Measurements from ENCODE around the gene OCA2.
"Not testable (repeated sequence)": the region's sequence is repeated elsewhere in the genome, so short reads cannot be mapped to it uniquely, and the experiment has no call there.

OCA2 gene

DNA sequence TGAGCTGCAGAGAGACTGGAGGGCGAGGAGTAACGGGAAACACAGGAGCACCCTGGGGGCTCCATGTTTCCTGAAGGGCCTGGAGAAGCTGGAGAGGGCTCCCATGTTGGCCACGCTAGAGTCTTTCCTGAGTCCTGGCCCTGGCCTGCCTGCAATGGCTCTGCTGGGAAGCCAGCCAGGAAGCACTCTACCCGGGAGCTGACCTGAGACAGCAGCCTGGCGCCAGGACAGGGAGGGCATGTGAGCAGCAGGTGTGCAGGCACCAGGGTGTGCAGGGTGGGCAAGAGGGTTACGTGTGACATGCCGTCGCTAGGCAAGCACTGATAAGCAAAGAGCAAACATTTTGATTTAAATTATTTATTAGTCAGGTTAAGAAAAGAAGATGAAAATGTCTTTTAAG lies 301.4 kb downstream of the OCA2 start:
- DNase-seq, result no peak

DNA sequence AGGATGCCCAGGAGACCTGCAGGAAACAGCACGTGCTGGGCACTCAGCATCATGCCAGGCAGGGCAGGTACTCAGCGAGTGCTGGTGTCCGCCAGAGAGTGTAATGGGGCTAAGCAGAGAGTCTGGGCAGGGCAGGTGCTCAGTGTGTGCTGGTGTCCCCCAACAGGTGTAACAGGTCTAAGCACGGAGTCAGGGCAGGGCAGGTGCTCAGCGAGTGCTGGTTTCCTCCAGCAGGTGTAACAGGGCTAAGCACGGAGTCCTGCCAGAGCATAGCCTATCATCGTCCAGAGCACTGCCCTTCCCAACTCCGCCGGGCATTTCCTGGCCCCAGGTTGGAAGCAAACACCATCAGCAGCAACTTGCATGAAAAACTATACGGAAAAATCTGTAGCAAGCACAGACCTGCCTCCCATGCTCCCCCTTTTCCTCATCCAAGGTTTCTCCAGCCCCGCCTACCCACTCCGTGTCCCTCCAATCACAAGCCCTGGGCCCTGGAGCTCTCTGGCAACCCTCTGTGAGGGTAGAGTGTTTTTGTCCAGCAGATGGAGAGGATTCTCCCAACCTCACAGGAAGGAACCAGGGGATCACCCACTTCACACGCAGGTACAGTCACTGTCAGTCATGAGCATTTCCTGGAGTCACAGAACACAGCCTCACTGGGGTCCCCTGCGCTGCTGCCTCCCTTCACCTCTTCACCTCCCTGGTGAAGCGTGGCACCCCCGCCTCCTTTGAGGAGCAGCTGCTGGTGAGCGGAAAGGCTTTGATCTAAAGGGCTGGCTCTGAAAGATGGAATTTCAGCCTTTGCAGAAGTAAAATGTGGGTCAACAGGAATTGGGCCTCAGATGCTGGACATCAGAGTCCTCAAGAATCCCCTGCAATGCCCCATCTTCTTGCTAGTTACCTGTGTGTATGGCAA lies 302.5 kb downstream of the OCA2 start:
- DNase-seq, result no peak

DNA sequence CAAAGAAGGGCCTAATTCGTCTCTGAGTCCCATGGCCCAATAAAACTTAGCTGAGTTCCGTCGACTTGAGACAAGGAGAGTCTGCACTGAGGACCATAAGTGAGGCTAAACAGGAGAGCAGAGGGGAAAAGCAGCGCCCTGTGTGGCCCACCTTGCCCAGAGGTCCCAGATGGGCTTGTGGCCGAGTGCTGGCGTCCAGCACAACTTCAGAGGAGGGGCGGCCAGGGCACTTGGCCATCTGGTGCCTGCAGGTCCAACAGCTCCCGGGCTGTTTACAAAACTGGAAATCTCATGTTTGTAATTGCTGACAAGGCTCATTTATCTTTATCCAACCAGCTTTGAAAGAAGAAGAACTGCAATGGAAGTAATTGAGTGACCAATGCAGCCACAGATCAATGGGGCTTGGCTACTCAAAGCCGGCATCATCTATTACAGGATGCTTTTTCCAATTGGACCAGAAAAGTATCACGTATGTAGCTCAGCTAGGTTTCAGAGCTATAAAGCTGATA lies 306.3 kb downstream of the OCA2 start:
- no peak for DNase-seq

DNA sequence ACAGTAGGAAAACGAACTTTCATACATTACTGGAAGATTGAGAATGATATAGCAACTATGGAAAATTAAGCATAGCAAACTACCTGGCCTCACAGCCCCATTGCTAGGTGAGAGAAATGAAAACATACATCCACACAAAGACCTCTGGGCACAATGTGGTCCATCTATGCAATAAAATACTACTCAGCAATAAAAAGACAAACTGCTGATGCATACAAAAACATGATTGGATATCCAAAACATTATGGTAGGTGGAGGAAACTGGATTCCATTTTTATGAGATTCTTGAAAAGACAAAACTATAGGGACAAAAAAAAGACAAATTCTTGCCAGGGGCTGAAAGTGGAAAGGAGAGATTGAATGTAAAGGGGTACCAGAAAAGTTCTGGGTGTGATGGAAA lies 308.8 kb downstream of the OCA2 start:
- DNase-seq, result no peak

DNA sequence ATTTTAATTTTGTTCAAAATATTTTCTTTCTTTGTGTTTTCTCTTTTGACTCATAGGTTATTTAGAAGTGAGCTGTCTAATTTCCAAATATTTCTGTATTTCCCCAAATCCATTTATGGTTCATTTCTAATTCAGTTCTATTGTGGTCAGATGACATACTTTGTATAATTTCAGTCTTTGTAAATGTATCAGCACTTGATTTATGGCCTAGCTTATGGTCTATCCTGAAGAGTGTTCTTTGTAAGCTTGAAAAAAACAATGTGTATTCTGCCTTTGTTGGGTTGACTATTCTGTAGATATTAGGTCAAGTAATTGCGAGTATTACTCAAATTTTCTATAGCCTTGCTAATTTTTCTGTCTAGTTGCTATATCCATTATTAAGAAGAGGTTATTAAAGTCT lies 311.2 kb downstream of the OCA2 start:
- no peak for DNase-seq

DNA sequence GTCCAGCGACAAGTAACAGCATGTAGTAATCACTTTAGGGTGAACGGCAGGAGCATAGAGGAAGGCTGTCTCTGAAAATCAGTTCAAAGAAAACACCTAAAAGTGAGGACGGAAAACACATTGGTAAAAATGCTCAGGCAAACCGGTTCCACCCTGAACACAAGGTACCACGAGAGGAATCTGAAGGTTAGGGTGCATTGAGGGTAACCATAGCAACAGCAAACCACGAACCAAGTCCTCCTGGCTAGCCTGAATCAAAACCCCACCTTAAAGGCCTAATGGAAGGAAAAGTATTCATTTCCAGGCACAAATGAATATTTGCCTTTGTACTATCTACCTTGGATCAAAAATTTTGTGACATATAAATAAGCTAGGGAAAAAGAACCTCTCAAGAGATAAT lies 315.0 kb downstream of the OCA2 start:
- DNase-seq, result no peak

DNA sequence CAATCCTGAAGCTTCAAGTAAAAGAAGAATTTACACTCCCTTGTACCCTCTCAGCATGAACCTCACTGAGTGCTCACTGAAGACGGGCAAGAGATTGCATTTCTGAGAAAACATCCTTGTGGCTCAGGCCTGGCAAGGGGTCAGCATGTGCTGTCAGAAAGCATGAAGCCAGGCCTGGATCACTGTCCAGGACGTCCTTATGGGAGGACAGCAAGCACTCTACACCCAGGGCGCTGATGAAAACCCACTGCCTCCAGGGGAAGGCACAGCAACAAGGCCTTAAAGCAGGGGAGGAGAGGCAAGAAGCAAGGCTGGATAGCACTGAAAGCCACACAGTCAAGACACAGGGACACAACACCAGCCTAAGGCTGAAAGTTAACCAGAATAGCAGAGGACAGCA lies 315.4 kb downstream of the OCA2 start:
- DNase-seq, result no peak

DNA sequence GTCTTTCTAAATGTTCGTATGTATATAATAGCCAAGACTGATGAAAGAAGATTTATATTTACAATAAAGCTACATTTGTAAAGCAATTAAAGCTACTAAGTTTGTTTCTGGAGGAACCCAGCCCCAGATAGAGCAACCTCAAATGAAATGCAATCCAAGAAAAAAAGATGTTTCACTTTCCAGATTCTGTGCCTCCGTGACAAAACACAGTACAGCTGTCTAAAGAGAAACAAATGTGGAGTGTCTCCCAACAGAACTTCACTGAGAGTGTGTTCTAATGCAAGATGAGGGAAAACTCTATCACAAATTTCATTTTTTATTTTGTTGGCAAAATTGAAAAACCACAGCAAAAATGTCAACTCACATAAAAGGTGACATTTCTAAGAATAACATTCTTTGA lies 317.0 kb downstream of the OCA2 start:
- DNase-seq, result no peak

DNA sequence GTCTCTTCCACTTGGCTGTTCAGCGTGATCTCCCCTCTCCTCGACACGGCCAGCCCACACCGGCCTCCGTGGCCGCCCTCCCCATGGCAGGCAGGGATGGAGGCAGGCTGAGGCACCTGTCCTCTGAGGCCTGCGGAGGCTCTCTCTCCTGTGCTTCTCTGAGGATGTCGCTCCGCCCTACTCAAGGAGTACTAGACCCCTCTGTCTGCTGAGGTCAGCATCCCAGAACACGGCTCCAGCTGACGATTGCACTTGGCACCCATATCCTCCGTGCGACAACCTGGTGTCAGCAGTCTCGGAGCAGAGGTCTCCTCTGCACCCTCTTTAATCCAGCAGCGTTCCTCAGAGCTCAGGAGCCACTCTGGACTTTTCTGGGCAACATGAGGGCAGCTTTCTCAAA lies 322.6 kb downstream of the OCA2 start:
- DNase-seq, result no peak

DNA sequence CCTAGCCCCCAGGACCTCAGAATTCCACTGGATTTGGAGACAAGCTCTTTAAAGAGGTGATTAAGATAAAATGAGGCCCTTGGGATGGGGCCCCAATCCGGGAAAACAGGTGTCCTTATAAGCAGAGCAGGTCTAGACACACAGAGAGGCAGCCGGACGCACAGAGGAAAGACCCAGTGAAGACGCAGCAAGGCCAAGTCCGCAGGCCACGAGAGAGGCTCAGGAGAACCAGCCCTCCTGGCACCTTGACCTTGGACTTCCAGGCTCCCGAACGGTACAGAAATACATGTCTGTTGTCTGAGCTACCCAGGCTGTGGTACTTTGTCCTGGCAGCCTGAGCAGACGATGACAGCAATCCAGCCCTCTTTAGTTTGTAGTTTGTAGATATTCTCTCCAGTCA lies 324.5 kb downstream of the OCA2 start:
- no peak for DNase-seq

DNA sequence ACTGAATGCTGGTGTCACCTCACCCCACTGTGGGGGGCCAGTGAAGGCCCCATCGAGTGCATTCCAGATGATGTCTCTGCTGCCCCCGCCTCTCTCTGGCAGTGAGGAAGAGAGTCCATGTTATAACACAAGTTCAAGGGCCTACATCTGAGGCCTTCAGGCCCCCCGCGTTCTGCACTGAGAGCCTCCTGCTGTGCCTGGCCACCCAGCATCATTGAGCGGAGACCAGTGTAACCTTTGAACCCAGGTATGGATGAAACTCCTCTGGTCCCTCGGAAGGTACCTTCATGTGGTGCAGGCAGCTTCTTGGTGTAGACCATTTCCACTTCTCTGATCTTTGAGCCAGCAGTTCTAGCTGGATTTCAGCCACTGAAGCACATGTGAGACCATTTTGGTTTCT lies 324.9 kb downstream of the OCA2 start:
- no peak for DNase-seq

DNA sequence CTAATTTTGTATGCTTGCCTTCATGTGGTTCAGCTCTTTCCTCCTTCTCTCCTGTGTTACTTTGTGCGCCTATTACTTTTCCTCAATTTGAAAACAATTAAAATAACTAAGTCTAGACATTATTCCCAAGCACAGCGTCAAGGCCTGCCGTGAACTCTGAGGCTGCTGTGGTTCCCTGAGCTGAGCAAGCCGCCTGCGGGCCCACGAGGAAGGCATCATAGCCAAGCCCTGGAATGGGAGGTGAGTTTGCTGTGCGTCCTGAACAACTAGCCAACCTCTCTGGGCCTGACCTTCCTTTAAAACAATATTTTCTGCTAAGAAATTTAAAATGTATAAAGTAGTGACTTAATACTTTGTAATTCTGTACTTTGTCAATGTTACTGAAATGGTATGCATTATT lies 327.2 kb downstream of the OCA2 start:
- DNase-seq, result no peak

DNA sequence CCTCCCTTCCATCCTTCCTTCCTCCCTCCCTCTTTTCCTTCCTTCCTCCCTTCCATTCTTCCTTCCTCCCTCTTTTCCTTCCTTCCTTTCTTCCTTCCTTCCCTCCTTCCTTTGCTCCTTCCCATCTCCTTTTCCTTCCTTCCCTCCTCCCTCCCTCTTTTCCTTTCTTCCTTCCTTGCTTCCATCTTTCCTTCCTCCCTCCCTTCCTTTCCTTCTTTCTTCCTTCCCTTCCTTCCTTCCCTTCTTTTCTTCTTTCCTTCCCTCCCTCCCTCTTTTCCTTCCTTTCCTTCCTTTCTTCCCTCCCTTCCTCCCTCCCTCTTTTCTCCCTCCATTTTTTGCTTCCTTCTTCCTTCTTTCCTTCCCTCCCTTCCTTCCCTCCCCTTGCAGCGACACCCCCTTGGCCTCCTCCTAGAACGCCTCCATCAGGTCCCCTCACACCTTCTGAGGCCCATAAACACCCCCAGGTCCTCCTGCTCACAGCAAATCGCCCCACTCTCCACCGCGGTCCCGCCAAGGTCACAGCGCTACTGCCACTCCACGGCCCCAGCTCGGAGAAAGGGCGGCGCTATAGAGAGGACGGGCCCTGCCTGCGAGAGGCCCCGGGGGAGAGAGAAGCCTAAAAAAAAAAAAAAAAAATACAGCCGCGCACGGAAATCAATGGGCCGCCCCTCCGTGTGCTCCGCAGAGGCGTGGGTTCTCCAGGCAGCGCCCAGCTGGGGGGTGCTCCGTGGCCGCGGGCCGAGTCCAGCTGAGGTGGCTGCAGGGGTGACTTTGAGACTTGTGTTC lies 328.2 kb downstream of the OCA2 start:
- DNase-seq, result no peak

DNA sequence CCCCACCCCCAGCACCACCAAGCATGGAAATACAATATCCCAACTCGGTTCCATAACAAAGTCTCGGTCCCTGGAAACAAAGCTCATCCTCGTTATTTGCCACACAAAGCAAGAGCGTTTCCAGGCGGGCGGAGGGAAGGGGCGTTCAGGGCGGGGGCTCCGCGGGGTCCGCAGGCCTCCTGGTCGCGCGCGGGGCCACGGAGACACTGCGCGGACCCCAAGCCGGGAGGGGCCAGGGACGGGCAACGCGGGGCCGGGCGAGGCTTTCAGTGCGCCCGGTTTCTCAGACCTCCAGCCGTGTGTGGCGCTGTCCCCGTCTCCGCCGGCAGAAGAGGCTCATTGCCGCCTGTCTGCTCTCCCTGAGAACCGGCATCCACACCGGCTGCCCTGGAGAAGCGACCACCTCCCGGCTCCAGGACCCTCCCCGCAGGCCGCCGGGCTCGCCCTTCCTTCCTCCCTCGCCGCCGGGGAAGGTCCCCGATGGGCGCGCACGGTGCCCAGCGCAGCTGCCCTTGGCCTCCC lies 329.0 kb downstream of the OCA2 start:
- DNase-seq, result no peak

DNA sequence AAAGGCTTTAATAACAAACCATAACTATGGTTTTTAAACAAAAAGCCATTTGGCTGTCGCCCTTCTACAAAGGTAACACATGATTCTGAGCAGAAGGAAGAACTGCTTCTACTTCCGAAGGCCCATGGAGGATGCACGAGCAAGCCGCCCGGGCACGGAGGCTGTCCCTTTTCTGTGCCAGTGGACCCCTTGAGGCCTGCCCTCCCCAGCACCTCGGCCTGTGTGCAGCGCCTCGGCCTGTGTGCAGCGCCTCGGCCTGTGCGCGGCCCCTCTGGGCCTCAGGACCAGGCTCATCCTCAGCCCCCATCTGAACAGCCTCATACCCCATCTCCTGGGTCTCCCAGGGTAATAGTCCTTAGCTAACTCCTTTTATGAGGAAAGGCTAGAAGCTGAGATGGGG lies 329.5 kb downstream of the OCA2 start:
- DNase-seq, result no peak

DNA sequence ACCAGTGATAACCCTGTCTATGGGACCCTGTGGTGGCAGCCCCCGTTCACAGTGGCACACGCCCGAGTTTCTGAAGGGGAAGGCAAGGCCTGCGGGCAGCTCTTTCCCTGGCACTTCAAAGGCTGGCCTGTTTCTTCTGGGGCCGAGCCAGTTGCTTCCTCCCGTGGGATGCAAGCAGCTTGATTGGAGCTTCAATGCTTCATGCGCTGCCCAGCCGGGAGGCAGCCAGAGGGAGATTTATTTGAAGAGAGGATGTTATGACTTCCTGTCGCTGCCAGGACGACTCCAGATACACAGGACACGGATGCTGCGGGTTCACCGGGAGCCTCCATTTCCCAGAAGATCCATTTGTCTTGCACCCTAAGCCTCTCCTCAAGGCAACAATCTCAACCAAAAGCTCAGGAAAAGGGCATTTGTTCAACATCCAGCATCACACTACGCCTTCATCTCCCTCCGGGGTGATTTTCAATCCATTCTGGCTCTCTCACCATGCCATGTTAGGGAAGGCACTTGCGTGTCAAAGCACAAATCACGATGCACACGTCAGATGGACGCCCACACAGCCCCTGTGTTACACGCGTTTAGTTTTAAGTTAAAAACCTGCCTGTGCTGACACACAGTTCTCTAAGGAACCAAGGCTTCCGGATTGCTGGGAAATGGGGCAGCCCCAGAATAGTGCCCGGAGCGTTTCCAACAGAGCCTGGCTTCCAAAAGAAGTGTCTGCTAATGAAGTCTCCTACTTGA lies 330.2 kb downstream of the OCA2 start:
- DNase-seq, result no peak

DNA sequence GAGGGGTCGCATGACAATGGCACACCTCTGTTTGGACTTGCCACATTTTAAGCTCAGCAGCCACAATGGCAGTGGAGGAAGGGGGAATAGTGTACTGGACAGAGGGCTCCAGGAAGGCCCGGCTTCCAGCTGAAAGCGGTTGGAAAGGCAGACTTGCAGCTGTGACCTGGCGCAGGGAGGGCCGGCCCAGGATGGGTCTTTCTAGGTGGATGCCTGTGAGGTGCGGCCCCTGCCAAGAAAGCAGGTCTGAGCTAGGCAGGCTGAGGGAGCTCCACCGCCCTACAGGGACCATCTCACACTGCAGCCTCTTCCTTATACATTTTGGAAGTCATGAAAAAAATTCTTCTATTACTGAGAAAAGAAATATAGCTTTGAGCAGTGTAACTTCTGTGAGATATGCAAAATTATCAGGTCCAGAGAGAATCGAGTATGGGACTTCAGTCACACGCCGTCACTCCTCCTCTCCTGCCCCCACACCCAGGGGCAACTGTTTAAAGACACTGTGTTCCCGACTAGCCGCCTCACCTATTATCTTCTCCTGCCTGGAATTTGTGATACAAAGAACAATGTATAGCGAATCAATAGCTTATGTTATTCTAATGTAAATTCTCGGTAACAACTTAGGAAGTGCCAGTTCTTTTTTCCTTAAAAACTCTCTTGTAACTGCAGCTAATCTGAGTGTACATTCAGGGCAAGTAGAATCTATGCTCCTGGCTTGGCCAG lies 331.0 kb downstream of the OCA2 start:
- DNase-seq, result no peak

DNA sequence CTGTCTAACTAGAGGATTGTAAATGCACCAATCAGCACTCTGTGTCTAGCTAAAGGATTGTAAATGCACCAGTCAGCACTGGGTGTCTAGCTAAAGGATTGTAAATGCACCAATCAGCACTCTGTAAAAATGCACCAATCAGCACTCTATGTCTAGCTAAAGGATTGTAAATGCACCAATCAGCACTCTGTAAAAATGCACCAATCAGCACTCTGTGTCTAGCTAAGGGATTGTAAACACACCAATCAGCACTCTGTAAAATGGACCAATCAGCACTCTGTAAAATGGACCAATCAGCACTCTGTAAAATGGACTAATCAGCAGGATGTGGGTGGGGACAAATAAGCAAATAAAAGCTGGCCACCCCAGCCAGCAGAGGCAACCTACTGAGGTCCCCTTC lies 331.7 kb downstream of the OCA2 start:
- not testable (repeated sequence) for DNase-seq

DNA sequence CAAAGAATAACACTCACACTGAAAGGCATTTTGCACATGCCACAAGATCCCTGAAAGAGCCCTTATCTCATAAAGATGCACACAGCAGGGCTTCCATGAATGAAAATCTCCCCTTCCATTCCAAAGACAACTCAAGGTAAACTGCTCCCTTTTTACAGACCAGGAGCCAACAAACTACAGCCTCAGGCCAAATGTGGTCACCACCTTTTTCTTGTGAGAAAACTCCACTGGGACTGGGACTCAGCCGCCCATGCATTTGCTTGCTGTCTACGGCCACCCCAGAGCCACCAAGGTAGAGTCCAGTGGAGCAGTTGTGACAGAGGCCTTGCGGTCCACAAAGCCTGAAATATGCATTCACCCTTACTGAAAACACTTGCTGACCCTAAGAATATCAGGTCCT lies 334.8 kb downstream of the OCA2 start:
- no peak for DNase-seq

DNA sequence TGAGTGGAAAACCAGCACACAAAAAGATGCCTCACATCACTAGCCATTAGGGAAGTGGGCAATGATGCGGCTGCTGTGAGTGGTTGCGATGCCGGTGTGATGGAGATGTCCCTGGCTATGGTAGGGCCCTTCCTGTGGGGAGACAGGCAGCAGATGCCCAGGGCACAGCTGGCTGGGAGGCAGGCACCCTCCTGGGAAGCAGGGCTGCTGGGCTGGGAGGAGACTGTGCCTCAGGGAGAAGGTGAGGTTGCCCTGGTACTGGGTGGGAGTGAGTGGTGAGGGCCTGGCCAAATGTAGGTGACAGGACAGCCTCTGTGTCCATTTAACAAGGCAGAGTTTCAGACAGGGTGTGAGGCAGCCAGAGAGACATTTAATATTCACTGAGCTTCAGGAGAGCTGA lies 335.6 kb downstream of the OCA2 start:
- no peak for DNase-seq

DNA sequence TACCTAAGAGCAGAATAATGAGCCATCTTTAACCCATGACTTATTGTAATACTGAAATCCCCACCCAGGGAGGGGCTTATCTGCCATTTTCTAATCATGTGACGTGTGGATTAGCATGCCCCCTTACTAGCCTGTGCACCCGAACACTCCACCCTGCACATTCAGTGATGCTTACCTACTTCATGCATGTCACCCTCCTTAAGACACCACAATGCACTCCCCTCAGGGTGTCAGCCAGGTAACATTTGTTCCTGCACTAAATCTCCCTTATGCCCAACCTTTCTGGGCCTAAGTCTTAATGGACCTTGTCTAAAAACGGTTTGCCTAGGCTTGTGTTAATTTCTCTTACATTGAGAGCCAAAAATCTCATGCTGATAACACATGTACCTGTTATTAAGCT lies 336.6 kb downstream of the OCA2 start:
- DNase-seq, result no peak

DNA sequence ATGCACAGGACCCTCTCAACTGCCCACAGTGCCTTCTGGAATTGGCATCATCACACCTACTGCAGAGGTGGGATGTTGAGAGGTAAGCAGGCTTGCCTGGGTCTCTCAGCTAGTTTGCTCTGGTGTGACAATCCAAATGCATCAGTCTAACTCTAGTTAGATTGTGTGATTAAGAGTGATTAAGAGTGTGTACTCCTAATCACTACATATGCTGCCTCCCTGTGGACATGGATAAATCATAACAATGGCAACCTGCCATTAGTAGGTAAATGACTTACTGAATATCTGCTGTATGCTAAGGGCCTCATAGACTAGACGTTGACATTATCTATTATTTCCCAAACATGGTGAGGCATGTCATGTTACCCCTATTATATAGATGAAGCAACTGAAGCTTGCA lies 342.1 kb downstream of the OCA2 start:
- DNase-seq, result no peak
